Lung (tissue), 12 donors: ENCODE measurements around the gene GCNA. TPM values are rescaled to one million over a fixed set of nuclear protein-coding genes. Genes with fewer than 3 reads are reported as not detected.
"Not testable (repeated sequence)": the region's sequence is repeated elsewhere in the genome, so short reads cannot be mapped to it uniquely, and the experiment has no call there.

Experiments used
- ATAC-seq: fragments of 200-7000 bp; cut with Tn5 transposase; one replicate; pipeline ENCODE4 v1.9.1; 2020; ENCODE audit warnings: moderate number of reproducible peaks; ENCODE audit not compliant: insufficient read depth, low FRiP score
- DNase-seq, 3 donors: peaks; one replicate each; pipeline ENCODE4 v3.0.0-alpha.2; 2013 to 2017
- H3K27ac ChIP-seq, 2 donors: one replicate each; pipeline ENCODE4 v1.5.1; 2013; ENCODE audit warnings: mild to moderate bottlenecking in 2 of 2, moderate library complexity in 2 of 2, control low read depth in 1 of 2, inconsistent platforms in 1 of 2, low read depth in 1 of 2, low read length in 1 of 2
- H3K27me3 ChIP-seq, 3 donors: one replicate each; pipeline ENCODE4 v1.5.1; 2013; ENCODE audit warnings: low read length in 2 of 3; ENCODE audit not compliant: control insufficient read depth in 3 of 3, insufficient read depth in 3 of 3
- H3K36me3 ChIP-seq, 4 donors: one replicate each; pipeline ENCODE4 v1.5.1; 2013; ENCODE audit warnings: low read length in 4 of 4, mild to moderate bottlenecking in 1 of 4, moderate library complexity in 1 of 4; ENCODE audit not compliant: control insufficient read depth in 4 of 4, insufficient read depth in 4 of 4
- H3K4me1 ChIP-seq, 5 donors: one replicate each; pipeline ENCODE4 v1.5.1; 2013; ENCODE audit warnings: low read length in 5 of 5, mild to moderate bottlenecking in 2 of 5, moderate library complexity in 1 of 5; ENCODE audit not compliant: control insufficient read depth in 5 of 5, insufficient read depth in 5 of 5
- H3K4me3 ChIP-seq: one replicate; pipeline ENCODE4 v1.5.1; 2013; ENCODE audit warnings: mild to moderate bottlenecking, control low read depth, moderate library complexity
- H3K9ac ChIP-seq, 2 donors: one replicate each; pipeline ENCODE4 v1.5.1; 2013; ENCODE audit warnings: low read length in 2 of 2, control low read depth in 1 of 2; ENCODE audit not compliant: insufficient read depth in 1 of 2
- H3K9me3 ChIP-seq, 4 donors: one replicate each; pipeline ENCODE4 v1.5.1; 2013; ENCODE audit warnings: low read length in 3 of 4, mild to moderate bottlenecking in 1 of 4, moderate library complexity in 1 of 4; ENCODE audit not compliant: control insufficient read depth in 4 of 4, insufficient read depth in 3 of 4
- CTCF ChIP-seq: IDR thresholded peaks from 2 replicates; pipeline ENCODE4 v1.5.1; 2012; ENCODE audit warnings: mild to moderate bottlenecking; ENCODE audit errors: control extremely low read depth, extremely low read depth
- WGBS, 2 donors: extraction: QIAGEN DNeasy Blood & Tissue Kit; methylation state at CpG; one replicate each; pipeline ENCODE4 v1.1.7; 2013; 5-methylcytosine and 5-hydroxymethylcytosine counted together
- polyA plus RNA-seq, 2 donors: library from polyadenylated mRNA; stranded (reverse); fragments of 200-250 nt; gene quantifications; one replicate each; pipeline ENCODE4 v1.2.1, GENCODE V29; 2013
- total RNA-seq, 2 donors: library from RNA; depleted of rRNA in 1 of 2; stranded (reverse); fragments of >200 nt in 1 of 2; gene quantifications; one replicate each; pipeline ENCODE4 v1.2.1, GENCODE V29; 2014 to 2021
- donor health status: control.
- donor health status: control.
- donor health status: Bipolar disorder and iron deficiency.
- donor health status: healthy.
- donor health status: DM: yes; HTN: yes; CAD: no.

GCNA gene
- total and polyA plus RNA-seq, 4 donors, result 0.92 to 3.7 (median 1.8) TPM

- 74 to 90% methylated on average over 3 of the region's 3 CpGs for WGBS, 2 donors
- Histone ChIP-seq H3K4me3 (no peak overlapping the region), H3K9ac (no peak overlapping the region), H3K36me3 (peaks cover 0 to 34% (median 16%) of the 10 kb centered on the region in 4 donors), H3K9me3 (peaks cover 0 to 7% (median 2%) of the 10 kb centered on the region in 4 donors), H3K4me1 (peaks cover 0 to 5% (median 0%) of the 10 kb centered on the region in 5 donors), H3K27ac (no peak overlapping the region), H3K27me3 (peaks cover 0 to 4% (median 0%) of the 10 kb centered on the region in 3 donors)
- no peak for TF ChIP-seq CTCF
- no peak for DNase-seq
- no peak for ATAC-seq
Observed at GRCh38 chrX:71609095-71609750, 31.0 kb downstream of the GCNA start.

- H3K4me1 ChIP-seq, H3K27ac ChIP-seq, H3K4me3 ChIP-seq, H3K27me3 ChIP-seq, ATAC-seq, H3K9ac ChIP-seq, DNase-seq, H3K9me3 ChIP-seq: not testable (repeated sequence)
- 91 to 98% methylated on average over 8 to 9 of the region's 9 CpGs for WGBS, 2 donors
- H3K36me3 ChIP-seq, result peaks cover 0 to 27% (median 12%) of the 10 kb centered on the region in 4 donors
Observed at GRCh38 chrX:71611736-71612135, 33.5 kb downstream of the GCNA start.

- H3K4me1 ChIP-seq, result no peaks in the 10 kb centered on the region
- DNase-seq, result no peak
- ATAC-seq, result no peak
- peaks cover 0 to 4% (median 0%) of the 10 kb centered on the region in 3 donors for H3K27me3 ChIP-seq
- H3K9me3 ChIP-seq, result peaks cover 0 to 4% (median 0%) of the 10 kb centered on the region in 4 donors
- no peak for TF ChIP-seq CTCF
- H3K27ac ChIP-seq, result no peak overlapping the region
- peaks cover 0 to 27% (median 12%) of the 10 kb centered on the region in 4 donors for H3K36me3 ChIP-seq
- H3K4me3 ChIP-seq, result no peak overlapping the region
- no peak overlapping the region for H3K9ac ChIP-seq
- WGBS, 2 donors, result 73 to 93% methylated on average over 8 of the region's 8 CpGs
Observed at GRCh38 chrX:71612256-71612655, 34.0 kb downstream of the GCNA start.

- Histone ChIP-seq H3K9me3 (peaks cover 0 to 4% (median 0%) of the 10 kb centered on the region in 4 donors), H3K27ac (no peak overlapping the region), H3K27me3 (peaks cover 0 to 4% (median 0%) of the 10 kb centered on the region in 3 donors), H3K9ac (no peak overlapping the region), H3K36me3 (peaks cover 0 to 18% (median 7%) of the 10 kb centered on the region in 4 donors), H3K4me1 (peaks cover 0 to 2% (median 0%) of the 10 kb centered on the region in 5 donors), H3K4me3 (no peak overlapping the region)
- DNase-seq (no peak), ATAC-seq (no peak)
- 91 to 96% methylated on average over 4 of the region's 4 CpGs for WGBS, 2 donors
- TF ChIP-seq CTCF, result no peak
Observed at GRCh38 chrX:71615056-71615455, 36.8 kb downstream of the GCNA start.
